MM.1S (cell line): ENCODE results near the gene GPR180.
"Not testable (repeated sequence)": the region's sequence is repeated elsewhere in the genome, so short reads cannot be mapped to it uniquely, and the experiment has no call there.

Experiments
- DNase-seq: peaks from one replicate; pipeline ENCODE4 v3.0.0-alpha.2; 2015
- H2AFZ ChIP-seq: fragments of 300-600 bp; sonication (generic); 2 replicates; pipeline ENCODE4 v1.6.0; 2016; ENCODE audit warnings: antibody characterized with exemption, low read length
- H3F3A ChIP-seq: fragments of 300-600 bp; sonication (generic); 2 replicates; pipeline ENCODE4 v1.6.1; 2016; ENCODE audit warnings: mild to moderate bottlenecking, antibody characterized with exemption, low read length, moderate library complexity, mixed read lengths; ENCODE audit not compliant: insufficient read depth
- H3K27ac ChIP-seq: fragments of 300-600 bp; sonication (generic); 2 replicates; pipeline ENCODE4 v1.5.1; 2016; ENCODE audit warnings: mild to moderate bottlenecking, low read length
- H3K27me3 ChIP-seq: fragments of 300-600 bp; sonication (generic); replicated peaks from 2 replicates; pipeline ENCODE4 v1.6.0; 2016; ENCODE audit warnings: low read length; ENCODE audit not compliant: insufficient read depth
- H3K36me3 ChIP-seq: fragments of 300-600 bp; sonication (generic); replicated peaks from 2 replicates; pipeline ENCODE4 v1.6.1; 2016; ENCODE audit warnings: mild to moderate bottlenecking, low read length, mixed read lengths; ENCODE audit not compliant: insufficient read depth
- H3K4me1 ChIP-seq: fragments of 300-600 bp; sonication (generic); 2 replicates; pipeline ENCODE4 v1.6.1; 2016; ENCODE audit warnings: low read length, mixed read lengths
- H3K4me2 ChIP-seq: fragments of 300-600 bp; sonication (generic); 2 replicates; pipeline ENCODE4 v1.6.0; 2016; ENCODE audit warnings: low read depth, low read length
- H3K4me3 ChIP-seq: fragments of 300-600 bp; sonication (generic); 2 replicates; pipeline ENCODE4 v1.5.1; 2016; ENCODE audit warnings: low read length, mixed read lengths
- H3K79me2 ChIP-seq: fragments of 300-600 bp; sonication (generic); 2 replicates; pipeline ENCODE4 v1.6.1; 2016; ENCODE audit warnings: mixed run types, low read length, mixed read lengths
- H3K9ac ChIP-seq: fragments of 300-600 bp; sonication (generic); 2 replicates; pipeline ENCODE4 v1.6.1; 2016; ENCODE audit warnings: low read length, mixed read lengths
- H3K9me2 ChIP-seq: fragments of 300-600 bp; sonication (generic); replicated peaks from 2 replicates; pipeline ENCODE4 v1.6.1; 2016; ENCODE audit warnings: mild to moderate bottlenecking, low read length, mixed read lengths; ENCODE audit not compliant: insufficient read depth
- H3K9me3 ChIP-seq: fragments of 300-600 bp; sonication (generic); replicated peaks from 2 replicates; pipeline ENCODE4 v1.6.1; 2016; ENCODE audit warnings: mild to moderate bottlenecking, low read length, mixed read lengths; ENCODE audit not compliant: insufficient read depth
- H4K20me1 ChIP-seq: fragments of 300-600 bp; sonication (generic); 2 replicates; pipeline ENCODE4 v1.6.1; 2016; ENCODE audit warnings: mild to moderate bottlenecking, low read length, moderate library complexity, mixed read lengths; ENCODE audit not compliant: insufficient read depth
- EZH2 ChIP-seq: fragments of 300-600 bp; sonication (generic); optimal IDR thresholded peaks from 2 replicates; pipeline ENCODE3; 2017; ENCODE audit warnings: low read depth, mild to moderate bottlenecking, antibody characterized with exemption, low read length, mixed read lengths
- EZH2phosphoT487 ChIP-seq: fragments of 300-600 bp; sonication (generic); IDR thresholded peaks from 2 replicates; pipeline ENCODE4 v1.6.1; 2018; ENCODE audit warnings: antibody characterized with exemption, low read length
- TF ChIP-seq, protein P1 (sequence below): fragments of 300-600 bp; sonication (generic); IDR thresholded peaks from 2 replicates; pipeline ENCODE4 v1.5.1; 2016; ENCODE audit warnings: antibody characterized with exemption, low read length, mixed read lengths

The GPR180 gene

GRCh38 chr13:94636942-94637578 lies 35.4 kb downstream of the GPR180 start:
- H3K27ac ChIP-seq, result no peak overlapping the region
- no peak overlapping the region for H2AFZ ChIP-seq
- H3K4me3 ChIP-seq, result no peak overlapping the region
- H3K4me2 ChIP-seq, result no peak overlapping the region
- no peaks in the 10 kb centered on the region for H3K27me3 ChIP-seq
- H3K36me3 ChIP-seq, result no peaks in the 10 kb centered on the region
- H3F3A ChIP-seq, result no peaks in the 10 kb centered on the region
- H3K9me2 ChIP-seq, result no peaks in the 10 kb centered on the region
- H3K9me3 ChIP-seq, result no peaks in the 10 kb centered on the region
- TF ChIP-seq, protein P1, sequence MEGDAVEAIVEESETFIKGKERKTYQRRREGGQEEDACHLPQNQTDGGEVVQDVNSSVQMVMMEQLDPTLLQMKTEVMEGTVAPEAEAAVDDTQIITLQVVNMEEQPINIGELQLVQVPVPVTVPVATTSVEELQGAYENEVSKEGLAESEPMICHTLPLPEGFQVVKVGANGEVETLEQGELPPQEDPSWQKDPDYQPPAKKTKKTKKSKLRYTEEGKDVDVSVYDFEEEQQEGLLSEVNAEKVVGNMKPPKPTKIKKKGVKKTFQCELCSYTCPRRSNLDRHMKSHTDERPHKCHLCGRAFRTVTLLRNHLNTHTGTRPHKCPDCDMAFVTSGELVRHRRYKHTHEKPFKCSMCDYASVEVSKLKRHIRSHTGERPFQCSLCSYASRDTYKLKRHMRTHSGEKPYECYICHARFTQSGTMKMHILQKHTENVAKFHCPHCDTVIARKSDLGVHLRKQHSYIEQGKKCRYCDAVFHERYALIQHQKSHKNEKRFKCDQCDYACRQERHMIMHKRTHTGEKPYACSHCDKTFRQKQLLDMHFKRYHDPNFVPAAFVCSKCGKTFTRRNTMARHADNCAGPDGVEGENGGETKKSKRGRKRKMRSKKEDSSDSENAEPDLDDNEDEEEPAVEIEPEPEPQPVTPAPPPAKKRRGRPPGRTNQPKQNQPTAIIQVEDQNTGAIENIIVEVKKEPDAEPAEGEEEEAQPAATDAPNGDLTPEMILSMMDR, result no peak
- no peak for TF ChIP-seq EZH2
- TF ChIP-seq EZH2phosphoT487, result no peak
- no peak overlapping the region for H3K9ac ChIP-seq
- H3K4me1 ChIP-seq, result no peaks in the 10 kb centered on the region
- H4K20me1 ChIP-seq, result no peaks in the 10 kb centered on the region
- no peak for DNase-seq
- no peaks in the 10 kb centered on the region for H3K79me2 ChIP-seq

DNA sequence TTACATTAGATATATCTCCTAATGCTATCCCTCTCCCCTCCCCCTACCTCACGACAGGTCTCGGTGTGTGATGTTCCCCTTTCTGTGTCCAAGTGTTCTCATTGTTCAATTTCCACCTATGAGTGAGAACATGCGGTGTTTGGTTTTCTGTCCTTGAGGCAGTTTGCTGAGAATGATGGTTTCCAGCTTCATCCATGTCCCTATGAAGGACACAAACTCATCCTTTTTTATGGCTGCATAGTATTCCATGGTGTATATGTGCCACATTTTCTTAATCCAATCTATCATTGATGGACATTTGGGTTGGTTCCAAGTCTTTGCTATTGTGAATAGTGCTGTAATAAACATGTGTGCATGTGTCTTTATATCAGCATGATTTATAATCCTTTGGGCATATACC lies 36.0 kb downstream of the GPR180 start:
- H3K27ac ChIP-seq, H3K9me2 ChIP-seq, H3K36me3 ChIP-seq, DNase-seq, H3K4me1 ChIP-seq, H3K27me3 ChIP-seq, H4K20me1 ChIP-seq, H3K4me2 ChIP-seq, H3K9ac ChIP-seq, H2AFZ ChIP-seq, H3F3A ChIP-seq, H3K9me3 ChIP-seq, H3K79me2 ChIP-seq, H3K4me3 ChIP-seq: not testable (repeated sequence)

GRCh38 chr13:94640721-94641120 lies 39.1 kb downstream of the GPR180 start:
- Histone ChIP-seq H3K4me2 (no peak overlapping the region), H3K79me2 (no peaks in the 10 kb centered on the region), H3K9me3 (no peaks in the 10 kb centered on the region), H4K20me1 (no peaks in the 10 kb centered on the region), H3K9me2 (no peaks in the 10 kb centered on the region), H3K27ac (no peak overlapping the region), H3K27me3 (no peaks in the 10 kb centered on the region), H3K4me3 (no peak overlapping the region), H2AFZ (no peak overlapping the region), H3F3A (no peaks in the 10 kb centered on the region), H3K4me1 (no peaks in the 10 kb centered on the region), H3K36me3 (no peaks in the 10 kb centered on the region), H3K9ac (no peak overlapping the region)
- TF ChIP-seq EZH2, result no peak
- TF ChIP-seq, protein P1, result no peak
- no peak for TF ChIP-seq EZH2phosphoT487
- no peak for DNase-seq

DNA sequence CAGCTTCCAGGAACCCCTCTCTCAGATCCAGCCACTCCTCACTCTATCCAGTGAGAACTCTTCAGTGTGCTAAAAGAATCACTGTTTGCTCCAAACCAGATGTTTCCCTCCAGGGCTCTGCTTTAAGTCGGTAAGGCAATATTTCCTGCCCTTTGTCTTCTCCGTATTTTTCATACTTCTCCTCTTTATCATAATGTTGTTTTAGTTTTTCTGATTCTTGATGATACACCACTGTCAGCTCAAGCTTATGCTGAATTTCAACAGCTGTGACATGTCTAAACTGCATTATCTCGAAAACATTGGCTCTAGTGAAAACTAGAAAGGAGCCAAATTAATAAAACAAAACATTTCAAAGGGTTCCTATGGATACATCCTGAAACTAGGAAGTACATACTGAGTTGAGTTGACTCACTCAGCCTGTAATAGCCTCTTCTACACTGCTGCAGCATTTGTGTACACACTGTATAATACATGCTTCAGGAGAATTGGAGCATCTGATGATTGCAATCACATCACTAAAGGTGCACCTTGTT lies 39.8 kb downstream of the GPR180 start:
- TF ChIP-seq EZH2 (no peak), EZH2phosphoT487 (no peak)
- TF ChIP-seq, protein P1, result no peak
- H3K36me3 ChIP-seq, result no peaks in the 10 kb centered on the region
- H2AFZ ChIP-seq, result no peak overlapping the region
- H3K4me2 ChIP-seq, result no peak overlapping the region
- H3K9ac ChIP-seq, result no peak overlapping the region
- H3K9me3 ChIP-seq, result no peaks in the 10 kb centered on the region
- no peak overlapping the region for H3K4me3 ChIP-seq
- H3K9me2 ChIP-seq, result no peaks in the 10 kb centered on the region
- H3F3A ChIP-seq, result no peaks in the 10 kb centered on the region
- H3K79me2 ChIP-seq, result no peaks in the 10 kb centered on the region
- no peaks in the 10 kb centered on the region for H3K27me3 ChIP-seq
- no peak overlapping the region for H3K27ac ChIP-seq
- no peaks in the 10 kb centered on the region for H4K20me1 ChIP-seq
- DNase-seq, result no peak
- peaks cover under 1% of the 10 kb centered on the region; the same call in 1 of the 2 replicates for H3K4me1 ChIP-seq
